ENCODE results near the gene RAB10. TPM values are rescaled to one million over a fixed set of nuclear protein-coding genes. Genes with fewer than 3 reads are reported as not detected.

The RAB10 gene
- total and polyA plus RNA-seq, 2 of the 4 experiments (the other 2 are of a cell fraction), result 30.1 to 77.1 TPM

DNA sequence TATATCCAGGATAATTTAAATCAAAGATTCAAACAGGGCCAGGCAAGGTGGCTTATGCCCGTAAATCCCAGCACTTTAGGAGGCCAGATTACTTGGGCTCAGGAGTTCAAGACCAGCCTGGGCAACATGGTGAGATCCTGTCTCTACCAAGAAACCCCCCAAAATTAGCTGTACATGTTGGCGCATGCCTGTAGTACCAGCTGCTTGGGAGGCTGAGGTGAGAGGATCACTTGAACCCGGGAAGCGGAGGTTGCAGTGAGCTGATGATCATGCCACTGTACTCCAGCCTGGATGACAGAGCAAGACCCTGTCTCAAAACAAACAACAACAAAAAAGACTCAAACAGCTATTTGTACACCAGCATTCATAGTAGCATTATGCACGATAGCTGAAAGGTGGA lies 9.2 kb downstream of the RAB10 start:
- no peak overlapping the region for H2BK20ac ChIP-seq (ENCODE audit: low read depth, low read length)
- TF ChIP-seq RAD21 (IDR thresholded peaks at IDR 0.05; ENCODE audit: low read length) (no peak), FOS (IDR thresholded peaks at IDR 0.05; ENCODE audit: low read depth, low read length) (no peak), MAFK (IDR thresholded peaks at IDR 0.05; ENCODE audit: low read depth, low read length) (no peak), POLR2A (IDR thresholded peaks at IDR 0.05; ENCODE audit: low read depth, low read length) (no peak), RCOR1 (IDR thresholded peaks at IDR 0.05; ENCODE audit: insufficient replicate concordance, low read length) (no peak), MAZ (IDR thresholded peaks at IDR 0.05; ENCODE audit: borderline replicate concordance, low read depth, low read length) (no peak), BHLHE40 (IDR thresholded peaks at IDR 0.05; ENCODE audit: low read depth, low read length) (no peak), SMC3 (IDR thresholded peaks at IDR 0.05; ENCODE audit: low read depth, low read length) (no peak), NFE2L2 (IDR thresholded peaks at IDR 0.05; ENCODE audit: low read depth, low read length) (no peak), RFX5 (IDR thresholded peaks at IDR 0.05; ENCODE audit: low read depth, low read length) (no peak), MXI1 (IDR thresholded peaks at IDR 0.05; ENCODE audit: borderline replicate concordance, low read depth, low read length) (no peak), CHD1 (IDR thresholded peaks at IDR 0.05; ENCODE audit: low read depth, low read length) (no peak), CEBPB (IDR thresholded peaks at IDR 0.05; ENCODE audit: low read depth, low read length) (no peak)
- TF ChIP-seq, protein P1, sequence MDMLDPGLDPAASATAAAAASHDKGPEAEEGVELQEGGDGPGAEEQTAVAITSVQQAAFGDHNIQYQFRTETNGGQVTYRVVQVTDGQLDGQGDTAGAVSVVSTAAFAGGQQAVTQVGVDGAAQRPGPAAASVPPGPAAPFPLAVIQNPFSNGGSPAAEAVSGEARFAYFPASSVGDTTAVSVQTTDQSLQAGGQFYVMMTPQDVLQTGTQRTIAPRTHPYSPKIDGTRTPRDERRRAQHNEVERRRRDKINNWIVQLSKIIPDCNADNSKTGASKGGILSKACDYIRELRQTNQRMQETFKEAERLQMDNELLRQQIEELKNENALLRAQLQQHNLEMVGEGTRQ (IDR thresholded peaks at IDR 0.05; ENCODE audit: low read depth, low read length), result no peak
- TF ChIP-seq, protein P2, sequence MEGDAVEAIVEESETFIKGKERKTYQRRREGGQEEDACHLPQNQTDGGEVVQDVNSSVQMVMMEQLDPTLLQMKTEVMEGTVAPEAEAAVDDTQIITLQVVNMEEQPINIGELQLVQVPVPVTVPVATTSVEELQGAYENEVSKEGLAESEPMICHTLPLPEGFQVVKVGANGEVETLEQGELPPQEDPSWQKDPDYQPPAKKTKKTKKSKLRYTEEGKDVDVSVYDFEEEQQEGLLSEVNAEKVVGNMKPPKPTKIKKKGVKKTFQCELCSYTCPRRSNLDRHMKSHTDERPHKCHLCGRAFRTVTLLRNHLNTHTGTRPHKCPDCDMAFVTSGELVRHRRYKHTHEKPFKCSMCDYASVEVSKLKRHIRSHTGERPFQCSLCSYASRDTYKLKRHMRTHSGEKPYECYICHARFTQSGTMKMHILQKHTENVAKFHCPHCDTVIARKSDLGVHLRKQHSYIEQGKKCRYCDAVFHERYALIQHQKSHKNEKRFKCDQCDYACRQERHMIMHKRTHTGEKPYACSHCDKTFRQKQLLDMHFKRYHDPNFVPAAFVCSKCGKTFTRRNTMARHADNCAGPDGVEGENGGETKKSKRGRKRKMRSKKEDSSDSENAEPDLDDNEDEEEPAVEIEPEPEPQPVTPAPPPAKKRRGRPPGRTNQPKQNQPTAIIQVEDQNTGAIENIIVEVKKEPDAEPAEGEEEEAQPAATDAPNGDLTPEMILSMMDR (conservative IDR thresholded peaks at IDR 0.05; ENCODE audit: low read depth, low read length), result no peak
- TF ChIP-seq, protein P3, sequence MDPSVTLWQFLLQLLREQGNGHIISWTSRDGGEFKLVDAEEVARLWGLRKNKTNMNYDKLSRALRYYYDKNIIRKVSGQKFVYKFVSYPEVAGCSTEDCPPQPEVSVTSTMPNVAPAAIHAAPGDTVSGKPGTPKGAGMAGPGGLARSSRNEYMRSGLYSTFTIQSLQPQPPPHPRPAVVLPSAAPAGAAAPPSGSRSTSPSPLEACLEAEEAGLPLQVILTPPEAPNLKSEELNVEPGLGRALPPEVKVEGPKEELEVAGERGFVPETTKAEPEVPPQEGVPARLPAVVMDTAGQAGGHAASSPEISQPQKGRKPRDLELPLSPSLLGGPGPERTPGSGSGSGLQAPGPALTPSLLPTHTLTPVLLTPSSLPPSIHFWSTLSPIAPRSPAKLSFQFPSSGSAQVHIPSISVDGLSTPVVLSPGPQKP (IDR thresholded peaks at IDR 0.05; ENCODE audit: borderline replicate concordance, low read depth, low read length), result no peak
- H3K56ac ChIP-seq (ENCODE audit: extremely low read depth, insufficient read depth, low read length), result no peak overlapping the region
- no peak overlapping the region for H3K23ac ChIP-seq (ENCODE audit: low read depth, low read length)
- no peak overlapping the region for H2BK120ac ChIP-seq (ENCODE audit: low read depth, low read length)
- no peaks in the 10 kb centered on the region for H3K27me3 ChIP-seq (ENCODE audit: control insufficient read depth, insufficient read depth, low read length)
- no CpG with 5 or more reads among the region's 5 CpGs for WGBS, 2 experiments (ENCODE audit: extremely low coverage in 2 of 2, insufficient read length in 1 of 2)
- 0 out of 2 replicates have a peak, but pooled peaks cover 3% of the 10 kb centered on the region for H3K36me3 ChIP-seq (ENCODE audit: control insufficient read depth, insufficient read depth, low read length)
- H3K4ac ChIP-seq (ENCODE audit: low read depth, low read length), result no peak overlapping the region
- H3K14ac ChIP-seq (replicated peaks; ENCODE audit: low read depth, low read length), result no peak overlapping the region
- H3K79me1 ChIP-seq (ENCODE audit: low read depth in 1 of 2, low read length in 2 of 2), result peaks cover 11 to 57% of the 10 kb centered on the region in 2 experiments
- no peak overlapping the region for H4K5ac ChIP-seq (ENCODE audit: low read depth, low read length)
- POLR2A ChIA-PET (ENCODE audit: unreplicated experiment), result no interaction called here
- H2AK5ac ChIP-seq (ENCODE audit: low read depth, low read length), result no peak overlapping the region
- CTCF ChIA-PET, result no interaction called here
- H3K4me2 ChIP-seq (ENCODE audit: low read depth, low read length), result no peak overlapping the region
- no peaks in the 10 kb centered on the region for H3K9me3 ChIP-seq (ENCODE audit: control insufficient read depth, insufficient read depth, low read length)
- no peak overlapping the region for H2AK9ac ChIP-seq (replicated peaks; ENCODE audit: low read depth, low read length, poor library complexity)
- no peak overlapping the region for H4K91ac ChIP-seq (ENCODE audit: insufficient read depth, low read depth, low read length)
- H3K27ac ChIP-seq (ENCODE audit: insufficient read depth, low read length), result no peak overlapping the region
- no peak overlapping the region for H3K18ac ChIP-seq (ENCODE audit: low read depth, low read length)
- H3K4me3 ChIP-seq (ENCODE audit: insufficient read depth, low read depth, low read length), result no peak overlapping the region
- H2AFZ ChIP-seq (replicated peaks; ENCODE audit: low read length, poor library complexity), result no peak overlapping the region
- no peak for ATAC-seq (ENCODE audit: low read depth)
- H4K8ac ChIP-seq (ENCODE audit: low read depth in 2 of 2, low read length in 2 of 2), result no peak overlapping the region
- dilution Hi-C loops (cut with HindIII; ENCODE audit: low sequenced_read_pairs, unreplicated experiment) (no loop called here), in situ Hi-C loops (cut with MboI; ENCODE audit: low sequenced_read_pairs) (no loop called here), intact Hi-C loops (cut with micrococcal nuclease) (no loop called here)
- peaks cover 92% of the 10 kb centered on the region for H4K20me1 ChIP-seq (ENCODE audit: insufficient read depth, low read length)
- H2BK15ac ChIP-seq (ENCODE audit: low read depth, low read length), result no peak overlapping the region
- BruUV-seq (replicated peaks), result no TSS peak
- no peak overlapping the region for H3K9ac ChIP-seq (ENCODE audit: low read depth, low read length)
- DNase-seq, result no peak
- H3K9me1 ChIP-seq (ENCODE audit: insufficient read depth, low read length), result peaks cover 6% of the 10 kb centered on the region
- no peak overlapping the region for H2BK5ac ChIP-seq (ENCODE audit: low read depth, low read length, poor library complexity, severe bottlenecking)
- H3K4me1 ChIP-seq (ENCODE audit: control insufficient read depth, insufficient read depth, low read length), result peaks cover 2% of the 10 kb centered on the region; the same call in 1 of the 2 replicates
